Tibial artery (tissue), 4 donors: Measurements from ENCODE around the gene MGST2.

Experiments used
- DNase-seq, 2 donors: peaks; one replicate each; pipeline ENCODE4 v3.0.0-alpha.2; 2019
- H3K27ac ChIP-seq, 2 donors: fragments of 200-600 bp; sonication (generic) in 1 of 2; 1 replicate in 1 of 2; 2 replicates in 1 of 2; pipeline ENCODE4 v1.5.1; 2018 to 2019; ENCODE audit warnings: mild to moderate bottlenecking in 1 of 2
- H3K27me3 ChIP-seq, 2 donors: fragments of 200-600 bp; sonication (generic) in 1 of 2; one replicate each; pipeline versions ENCODE4 v1.5.1 to v1.6.0; 2016 to 2019
- H3K36me3 ChIP-seq, 3 donors: fragments of 200-600 bp; sonication (generic) in 2 of 3; one replicate each; pipeline ENCODE4 v1.5.1; 2016 to 2019; ENCODE audit warnings: mild to moderate bottlenecking in 2 of 3
- H3K4me1 ChIP-seq, 4 donors: fragments of 200-600 bp; sonication (generic) in 2 of 4; 1 replicate in 3 of 4; 2 replicates in 1 of 4; pipeline ENCODE4 v1.5.1; 2016 to 2019
- H3K4me3 ChIP-seq, 2 donors: fragments of 200-600 bp; sonication (generic) in 1 of 2; 1 replicate in 1 of 2; 2 replicates in 1 of 2; pipeline ENCODE4 v1.5.1; 2018 to 2019; ENCODE audit warnings: mild to moderate bottlenecking in 2 of 2
- H3K9me3 ChIP-seq, 3 donors: fragments of 200-600 bp; sonication (generic) in 1 of 3; one replicate each; pipeline ENCODE4 v1.5.1; 2016 to 2019
- CTCF ChIP-seq, 2 experiments: fragments of 200-600 bp in 1 of 2; fragments of 450-650 bp in 1 of 2; IDR thresholded peaks; one replicate each; pipeline ENCODE4 v1.5.1; 2017 to 2019; ENCODE audit warnings: antibody characterized with exemption in 2 of 2, mild to moderate bottlenecking in 1 of 2, moderate library complexity in 1 of 2
- intact Hi-C: fragments of 100-400 bp; cut with DNase I; formaldehyde crosslinking; loops from one replicate; pipeline ENCODE4 v1.15.0; 2023; ENCODE audit warnings: low total_unique reads

Gene MGST2

DNA sequence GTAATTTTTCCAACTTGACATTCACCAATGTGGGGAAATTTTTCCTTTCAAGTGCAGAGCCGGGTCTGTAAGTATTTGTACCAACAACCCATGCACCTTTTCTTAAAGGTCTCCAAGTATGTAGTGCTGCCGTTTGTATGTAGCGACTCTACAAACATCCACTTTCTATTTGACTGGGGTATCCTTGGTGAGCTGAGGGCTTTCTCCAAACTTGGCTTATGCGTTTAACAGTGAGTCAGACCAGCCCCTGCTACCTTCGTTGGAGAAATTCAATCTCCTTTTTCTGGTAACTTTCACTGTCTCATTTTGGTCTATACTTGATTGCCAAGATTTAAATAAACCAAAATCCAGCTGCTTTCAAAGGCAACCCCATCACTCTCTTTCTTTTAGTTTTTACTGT lies 34.9 kb downstream of the MGST2 start:
- DNase-seq: no peak
- H3K4me3 ChIP-seq: no peak overlapping the region
- H3K27ac ChIP-seq: no peak overlapping the region
- H3K4me1 ChIP-seq: no peaks in the 10 kb centered on the region
- H3K27me3 ChIP-seq: no peaks in the 10 kb centered on the region
- no peaks in the 10 kb centered on the region for H3K9me3 ChIP-seq
- intact Hi-C loops: no loop called here
- H3K36me3 ChIP-seq: peaks cover 27 to 60% (median 47%) of the 10 kb centered on the region in 3 donors
- TF ChIP-seq CTCF (IDR thresholded peaks at IDR 0.05): no peak

DNA sequence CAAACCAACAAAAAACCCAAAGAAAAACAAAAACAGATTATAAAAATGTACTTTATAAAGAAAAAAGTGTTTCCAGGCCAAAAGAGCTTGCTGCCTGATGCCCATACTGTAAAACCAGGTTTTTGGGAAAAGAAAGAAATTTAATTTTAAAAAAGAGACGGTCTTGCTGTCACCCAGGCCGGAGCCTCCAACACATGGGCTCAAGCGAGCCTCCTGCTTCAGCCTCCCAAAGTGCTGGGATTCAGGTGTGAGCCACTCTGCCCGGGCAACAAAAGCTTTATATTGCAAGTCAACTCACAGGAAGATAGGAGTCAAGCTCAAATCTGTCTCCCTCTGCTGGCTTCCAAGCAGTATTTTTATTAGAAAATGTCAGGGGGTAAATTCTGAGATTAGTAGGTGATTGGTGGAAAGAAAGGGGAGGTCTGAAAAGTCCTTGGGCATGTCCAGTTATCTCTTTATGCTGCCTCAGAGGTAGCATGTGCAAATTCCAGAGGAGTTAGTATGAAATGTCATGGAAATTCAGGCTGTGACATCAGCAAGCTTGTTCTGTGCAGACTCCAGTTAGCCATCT lies 39.4 kb downstream of the MGST2 start:
- intact Hi-C loops: no loop called here
- Histone ChIP-seq H3K36me3 (peaks cover 8 to 39% (median 29%) of the 10 kb centered on the region in 3 donors), H3K27me3 (no peaks in the 10 kb centered on the region), H3K4me1 (no peaks in the 10 kb centered on the region), H3K4me3 (no peak overlapping the region), H3K9me3 (no peaks in the 10 kb centered on the region), H3K27ac (no peak overlapping the region)
- no peak for DNase-seq
- no peak for TF ChIP-seq CTCF (IDR thresholded peaks at IDR 0.05)

DNA sequence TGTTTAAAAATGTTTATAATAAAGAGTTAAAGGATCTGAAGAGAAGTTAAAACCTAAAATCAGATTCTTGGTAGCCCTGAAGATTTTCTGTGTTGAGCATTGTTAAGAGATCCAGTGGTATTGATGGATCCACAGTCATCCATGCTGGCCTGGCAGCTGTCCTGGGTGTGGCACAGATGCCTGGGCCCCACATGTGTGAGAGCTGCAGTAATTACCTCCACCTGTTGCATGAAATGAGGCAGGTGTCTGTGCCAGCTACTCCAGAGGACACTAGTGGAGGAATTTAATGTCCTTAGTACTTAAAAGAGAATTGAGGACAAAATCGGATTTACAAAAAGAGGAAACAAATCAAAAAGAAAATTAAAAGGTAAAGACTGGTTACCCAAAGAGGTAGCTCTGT lies 44.0 kb downstream of the MGST2 start:
- DNase-seq: no peak
- TF ChIP-seq CTCF (IDR thresholded peaks at IDR 0.05): no peak
- H3K4me1 ChIP-seq: peaks cover 0 to 24% (median 1%) of the 10 kb centered on the region in 4 donors
- no peaks in the 10 kb centered on the region for H3K9me3 ChIP-seq
- peaks cover 3 to 10% (median 10%) of the 10 kb centered on the region in 3 donors for H3K36me3 ChIP-seq
- H3K4me3 ChIP-seq: no peak overlapping the region
- no peaks in the 10 kb centered on the region for H3K27me3 ChIP-seq
- H3K27ac ChIP-seq: no peak overlapping the region
- intact Hi-C loops: loop anchor here (2.0 kb wide), 1 partner anchor 23 kb away; no protein-coding TSS in a partner anchor

- H3K4me1 ChIP-seq: peaks cover 0 to 24% (median 1%) of the 10 kb centered on the region in 4 donors
- DNase-seq: no peak
- intact Hi-C loops: loop anchor here (2.0 kb wide), 1 partner anchor 23 kb away; no protein-coding TSS in a partner anchor
- no peak overlapping the region for H3K27ac ChIP-seq
- H3K4me3 ChIP-seq: no peak overlapping the region
- peaks cover 0 to 6% (median 6%) of the 10 kb centered on the region in 3 donors for H3K36me3 ChIP-seq
- no peaks in the 10 kb centered on the region for H3K27me3 ChIP-seq
- H3K9me3 ChIP-seq: no peaks in the 10 kb centered on the region
- no peak for TF ChIP-seq CTCF (IDR thresholded peaks at IDR 0.05)
Measured at GRCh38 chr4:139710073-139710472, 44.5 kb downstream of the MGST2 start.

GRCh38 chr4:139711461-139711860 lies 45.8 kb downstream of the MGST2 start:
- Histone ChIP-seq H3K36me3 (no peaks in the 10 kb centered on the region), H3K9me3 (no peaks in the 10 kb centered on the region), H3K4me3 (no peak overlapping the region), H3K27me3 (no peaks in the 10 kb centered on the region), H3K27ac (peak overlapping the region in 1 of 2 donors; percentile 11), H3K4me1 (peaks cover 0 to 31% (median 1%) of the 10 kb centered on the region in 4 donors)
- DNase-seq: no peak
- intact Hi-C loops: loop anchor here (2.0 kb wide), 1 partner anchor 25 kb away; no protein-coding TSS in a partner anchor
- TF ChIP-seq CTCF (IDR thresholded peaks at IDR 0.05): no peak
